GM12875 (cell line): ENCODE measurements around the gene TPD52L2.
A peak's percentile ranks its signal among the peaks of the same experiment; 100 is the strongest.

Experiments
- H3K4me3 ChIP-seq: one replicate; pipeline ENCODE4 v1.5.1; 2011; ENCODE audit warnings: low read depth, low read length, control low read depth
- TF ChIP-seq, protein P1 (sequence below): IDR thresholded peaks from 2 replicates; pipeline ENCODE4 v1.5.1; 2011; ENCODE audit warnings: low read depth, mild to moderate bottlenecking, control low read depth, inconsistent platforms, low read length, moderate library complexity, borderline replicate concordance; ENCODE audit not compliant: insufficient read depth

Gene TPD52L2

DNA sequence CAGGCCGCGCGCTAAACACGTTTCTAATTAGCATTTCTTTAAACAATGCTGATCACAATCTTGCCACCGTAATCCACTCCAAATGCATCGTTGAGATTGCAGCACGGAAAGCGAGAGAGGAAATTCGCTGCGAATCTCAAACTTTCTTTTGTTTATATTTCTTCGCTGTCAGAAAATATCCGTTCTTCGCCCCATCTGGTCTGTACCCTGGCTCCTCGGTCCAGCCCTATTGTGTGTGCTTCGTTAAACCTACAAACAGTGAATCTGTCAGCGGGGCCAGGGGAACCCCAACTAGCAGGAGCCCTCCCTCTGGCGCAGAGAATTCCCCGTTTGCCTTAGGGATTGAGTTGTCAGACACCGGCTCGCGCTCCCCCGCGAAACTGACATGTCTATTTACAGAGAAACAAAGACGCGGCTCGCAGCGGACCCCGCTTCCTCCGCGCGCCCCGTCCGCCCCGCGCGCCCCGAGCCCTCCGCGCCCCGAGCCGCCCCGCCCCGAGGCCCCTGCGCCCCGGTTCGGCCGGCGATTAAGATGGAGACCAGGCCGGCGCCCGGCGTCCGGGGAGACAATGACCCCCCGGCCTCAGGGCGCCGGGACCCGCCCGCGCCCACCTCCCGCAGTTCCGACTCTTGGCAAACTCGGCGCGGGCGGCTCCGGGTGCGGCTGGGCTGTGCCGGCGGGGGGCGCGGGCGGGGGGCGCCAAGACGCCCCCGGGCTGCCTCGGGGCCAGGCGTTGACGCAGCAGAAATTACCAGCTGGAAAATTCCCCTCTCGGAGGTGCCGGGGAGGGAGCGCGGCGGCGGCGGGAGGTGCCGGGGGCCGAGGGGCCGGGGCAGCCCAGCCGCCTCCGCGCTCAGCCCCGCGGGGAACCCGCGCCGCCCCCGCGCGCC lies 34.9 kb upstream of the TPD52L2 start:
- TF ChIP-seq, protein P1, sequence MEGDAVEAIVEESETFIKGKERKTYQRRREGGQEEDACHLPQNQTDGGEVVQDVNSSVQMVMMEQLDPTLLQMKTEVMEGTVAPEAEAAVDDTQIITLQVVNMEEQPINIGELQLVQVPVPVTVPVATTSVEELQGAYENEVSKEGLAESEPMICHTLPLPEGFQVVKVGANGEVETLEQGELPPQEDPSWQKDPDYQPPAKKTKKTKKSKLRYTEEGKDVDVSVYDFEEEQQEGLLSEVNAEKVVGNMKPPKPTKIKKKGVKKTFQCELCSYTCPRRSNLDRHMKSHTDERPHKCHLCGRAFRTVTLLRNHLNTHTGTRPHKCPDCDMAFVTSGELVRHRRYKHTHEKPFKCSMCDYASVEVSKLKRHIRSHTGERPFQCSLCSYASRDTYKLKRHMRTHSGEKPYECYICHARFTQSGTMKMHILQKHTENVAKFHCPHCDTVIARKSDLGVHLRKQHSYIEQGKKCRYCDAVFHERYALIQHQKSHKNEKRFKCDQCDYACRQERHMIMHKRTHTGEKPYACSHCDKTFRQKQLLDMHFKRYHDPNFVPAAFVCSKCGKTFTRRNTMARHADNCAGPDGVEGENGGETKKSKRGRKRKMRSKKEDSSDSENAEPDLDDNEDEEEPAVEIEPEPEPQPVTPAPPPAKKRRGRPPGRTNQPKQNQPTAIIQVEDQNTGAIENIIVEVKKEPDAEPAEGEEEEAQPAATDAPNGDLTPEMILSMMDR, result no peak
- peak overlapping the region; percentile 11 for H3K4me3 ChIP-seq

DNA sequence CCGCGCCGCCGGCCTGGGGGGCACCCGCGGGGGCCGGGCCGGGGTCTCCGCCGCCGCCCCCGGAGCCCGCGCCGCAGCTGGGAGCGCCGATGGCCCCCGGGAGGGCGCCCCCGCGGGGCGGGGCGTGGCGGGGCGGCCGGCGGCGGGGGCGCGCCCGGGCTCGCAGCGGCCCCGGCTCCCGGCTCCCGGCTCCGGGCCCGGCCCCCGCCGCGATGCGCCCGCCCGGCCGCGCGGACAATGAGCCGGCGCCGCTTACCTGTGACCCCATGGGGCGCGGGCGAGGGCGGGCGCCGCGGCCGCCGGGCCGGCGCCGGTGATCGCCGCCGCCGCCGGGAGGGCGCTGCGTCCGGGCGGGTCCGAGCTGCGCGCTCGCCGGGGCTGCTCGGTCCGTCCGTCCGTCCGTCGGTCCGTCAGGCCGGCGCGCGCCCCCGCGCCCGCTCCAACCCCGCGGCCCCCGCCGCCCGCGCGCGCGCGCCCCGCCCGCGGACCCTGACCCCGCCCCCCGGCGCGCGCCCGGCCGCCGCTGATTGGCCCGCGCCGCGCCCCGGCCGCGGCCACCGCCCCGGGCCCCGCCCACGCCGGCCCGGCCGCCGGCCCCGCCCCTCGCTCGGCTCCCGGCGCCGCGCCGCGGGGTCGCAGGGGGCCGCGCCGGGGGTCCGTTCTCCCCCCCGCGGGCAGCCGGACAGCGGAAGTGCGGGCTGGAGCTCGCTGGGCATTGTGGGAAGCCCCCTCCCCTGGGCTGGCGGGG lies 34.1 kb upstream of the TPD52L2 start, which contains the start of gene ZBTB46:
Gene ZBTB46 (minus strand): TSS at position 424 of the 748 bp plus-strand sequence. CDS start 40,507 bp downstream, outside the sequence.
- TF ChIP-seq, protein P1, result no peak
- peak within 1 kb of the TSS; percentile 19 for H3K4me3 ChIP-seq

DNA sequence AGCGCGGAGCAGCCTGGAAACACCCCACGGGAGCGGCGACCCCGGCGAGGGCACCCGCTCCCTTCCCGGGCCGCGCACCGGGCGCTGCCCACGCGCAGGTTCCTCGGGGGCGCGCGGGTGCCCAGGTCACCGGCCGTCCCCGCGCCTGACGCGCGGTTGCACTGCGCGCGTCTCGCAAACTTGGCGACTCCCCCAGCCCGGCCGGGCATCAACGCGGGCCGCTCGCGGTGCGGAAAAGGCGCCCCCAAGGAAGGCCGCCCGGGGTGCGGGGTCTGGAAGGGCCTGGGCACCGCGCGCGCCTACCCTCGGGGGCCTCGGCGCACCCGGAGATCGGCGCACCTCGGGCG lies 33.5 kb upstream of the TPD52L2 start:
- peak overlapping the region; percentile 19 for H3K4me3 ChIP-seq

DNA sequence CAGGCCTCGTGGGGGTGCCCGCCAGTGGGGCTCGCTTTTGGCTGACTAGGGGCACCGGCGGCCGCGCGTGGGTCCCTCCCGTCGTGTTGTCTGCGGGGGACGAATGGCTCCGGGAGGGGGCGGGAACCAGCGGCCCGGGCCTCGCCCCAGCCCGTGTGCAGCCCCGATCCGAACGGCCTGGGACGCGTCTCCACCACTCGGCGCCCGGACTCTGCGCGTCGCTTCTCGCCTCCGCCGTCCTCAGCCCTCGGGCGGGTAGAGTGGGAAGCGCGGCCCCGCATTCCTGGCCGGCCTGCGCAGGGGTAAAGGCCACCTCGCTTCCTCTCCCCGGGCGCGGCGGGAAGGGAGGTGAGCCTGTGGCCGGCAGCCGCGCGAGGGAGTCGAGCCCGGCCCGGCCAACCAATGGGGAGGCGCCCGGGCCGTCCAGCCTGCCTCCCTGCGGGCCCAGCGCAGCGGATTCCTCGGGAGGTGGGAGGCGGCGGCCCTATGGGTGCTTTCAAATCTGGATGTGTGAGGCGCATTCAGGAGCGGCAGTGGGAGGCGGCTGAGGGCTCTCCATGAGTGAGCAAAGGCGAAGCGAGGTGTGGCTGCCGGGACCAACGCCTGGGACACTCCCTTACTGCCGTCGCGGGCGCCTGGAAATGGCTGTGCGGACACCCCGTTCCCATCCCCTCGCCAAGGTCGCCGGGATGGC lies 32.9 kb upstream of the TPD52L2 start:
- H3K4me3 ChIP-seq, result no peak overlapping the region
- TF ChIP-seq, protein P1, result no peak

More for the DNA sequence above, 33.5 kb upstream of the TPD52L2 start:
- TF ChIP-seq, protein P1, result no peak

DNA sequence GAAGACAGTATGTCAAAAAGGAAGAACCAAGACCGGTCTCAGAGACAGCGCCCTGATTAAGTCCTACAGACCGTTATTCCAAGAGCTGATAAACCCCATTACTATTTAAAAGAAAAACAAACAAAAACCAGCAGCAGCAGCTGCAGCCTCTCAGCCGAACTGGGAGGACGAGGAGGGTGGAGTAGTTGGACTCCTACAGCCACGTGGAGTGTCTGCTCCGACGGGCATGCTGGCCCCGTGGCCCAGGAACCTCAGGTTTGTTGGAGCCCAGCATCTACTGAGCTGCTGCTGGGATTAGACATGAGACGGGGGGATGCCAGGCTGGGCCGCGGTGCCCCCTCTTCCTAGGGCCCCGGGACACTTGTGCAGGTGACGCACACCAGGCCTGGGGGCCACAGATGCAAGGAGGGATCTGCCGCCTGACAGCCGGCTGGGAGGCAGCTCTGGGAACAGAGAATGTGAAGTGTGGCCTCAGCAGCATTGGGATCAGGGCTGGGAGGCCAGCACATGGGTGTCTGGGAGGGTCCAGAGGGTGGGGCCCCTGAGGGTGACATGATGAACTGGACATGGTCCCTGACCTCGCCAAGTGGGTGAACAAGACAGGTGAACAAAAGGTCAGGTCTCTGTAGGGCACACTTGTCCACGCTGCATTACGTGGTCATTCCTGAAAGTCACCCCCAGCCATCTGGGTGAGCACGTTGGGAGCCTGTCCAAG lies 31.1 kb upstream of the TPD52L2 start:
- TF ChIP-seq, protein P1, result no peak
- H3K4me3 ChIP-seq, result no peak overlapping the region

DNA sequence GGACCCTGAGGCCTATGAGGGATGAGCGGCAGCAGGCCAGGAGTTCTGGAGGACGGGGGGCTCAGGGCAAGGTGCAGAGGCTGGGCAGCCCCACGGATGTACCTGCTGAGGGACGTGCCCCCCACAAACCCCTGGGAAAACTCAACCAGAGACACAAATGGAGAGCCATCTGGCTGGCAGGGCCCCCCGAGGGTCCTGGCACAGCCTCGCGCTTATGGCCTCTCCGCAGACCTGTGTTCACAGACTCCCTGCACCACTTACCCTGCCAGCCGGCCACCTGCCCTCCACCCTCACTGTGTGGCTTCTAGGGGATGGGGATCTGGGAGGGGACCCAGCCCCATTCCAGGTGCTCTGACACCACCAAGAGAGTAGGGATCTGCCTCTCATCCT lies 30.6 kb upstream of the TPD52L2 start:
- TF ChIP-seq, protein P1, result no peak
- no peak overlapping the region for H3K4me3 ChIP-seq
